ENCODE data around the gene SLC7A4.
"Not testable (repeated sequence)": the region's sequence is repeated elsewhere in the genome, so short reads cannot be mapped to it uniquely, and the experiment has no call there.

Gene SLC7A4

GRCh38 chr22:21018314-21018713 lies 14.0 kb downstream of the SLC7A4 start:
- no peak for DNase-seq

- DNase-seq, result no peak
Measured at GRCh38 chr22:21016644-21017420, 15.5 kb downstream of the SLC7A4 start.

GRCh38 chr22:21015466-21016006 lies 16.8 kb downstream of the SLC7A4 start:
- DNase-seq, result no peak

DNA sequence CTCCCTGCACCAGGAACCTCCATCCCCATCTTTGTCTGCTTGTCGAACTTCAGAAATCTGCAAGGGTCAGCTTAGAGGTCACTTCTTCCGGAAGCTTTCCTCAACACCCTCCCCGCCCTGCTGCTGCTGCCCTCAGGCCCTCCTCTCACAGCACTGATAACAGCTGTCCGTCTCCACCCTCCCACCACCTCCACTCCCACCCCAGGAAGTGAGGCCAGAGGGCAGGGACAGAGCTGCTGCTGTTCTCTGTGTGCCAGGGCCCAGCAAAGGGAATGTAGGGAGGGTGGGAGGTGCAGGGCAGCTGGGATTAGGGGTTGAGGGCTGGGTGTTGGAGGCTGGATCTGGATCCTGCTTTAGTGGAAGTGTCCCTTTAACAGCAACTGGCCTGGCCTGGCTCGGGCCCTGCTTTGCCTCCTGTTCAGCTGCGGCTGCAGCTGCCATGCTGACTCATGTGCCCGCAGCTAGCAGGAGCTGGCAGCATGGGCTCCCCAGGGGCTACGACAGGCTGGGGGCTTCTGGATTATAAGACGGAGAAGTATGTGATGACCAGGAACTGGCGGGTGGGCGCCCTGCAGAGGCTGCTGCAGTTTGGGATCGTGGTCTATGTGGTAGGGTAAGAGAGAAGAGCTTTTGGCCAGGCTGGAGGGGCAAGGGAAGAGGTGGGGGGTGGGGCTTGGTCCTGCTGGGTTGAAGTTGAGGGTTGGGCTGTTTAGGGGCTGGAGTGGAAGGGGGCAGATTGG lies 17.5 kb downstream of the SLC7A4 start, which contains the start of gene P2RX6:
TSS of gene P2RX6 (plus strand) at position 440 of the 740 bp plus-strand sequence. CDS start at position 450, 10 bp downstream.
- no peak for DNase-seq

DNA sequence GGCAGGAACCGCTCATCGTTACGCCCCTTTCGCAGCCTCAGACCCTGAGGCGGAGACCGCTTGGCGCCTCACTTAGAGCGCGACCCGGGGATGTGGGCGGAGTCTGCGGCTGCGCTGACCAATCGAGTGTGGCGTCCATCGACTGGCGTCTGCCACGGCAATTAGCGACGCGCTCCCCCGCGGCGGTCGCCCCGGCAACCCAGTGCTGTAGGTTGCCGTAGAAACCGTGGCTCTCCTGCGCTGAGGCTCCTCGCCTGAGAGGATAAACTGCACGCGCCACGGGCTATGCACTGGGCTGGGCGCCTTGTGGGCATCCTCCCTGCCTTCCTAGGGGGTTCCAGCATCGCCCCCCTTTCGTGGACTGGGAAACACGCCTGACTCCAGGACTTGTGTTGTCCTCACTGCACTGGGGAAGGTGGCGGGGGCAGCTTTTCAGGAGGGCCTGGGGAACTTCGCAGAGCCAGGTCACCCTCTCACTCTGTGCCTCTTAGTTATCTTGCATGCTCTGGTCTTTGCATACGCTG lies 18.1 kb downstream of the SLC7A4 start:
- DNase-seq, result peak; percentile 87

DNA sequence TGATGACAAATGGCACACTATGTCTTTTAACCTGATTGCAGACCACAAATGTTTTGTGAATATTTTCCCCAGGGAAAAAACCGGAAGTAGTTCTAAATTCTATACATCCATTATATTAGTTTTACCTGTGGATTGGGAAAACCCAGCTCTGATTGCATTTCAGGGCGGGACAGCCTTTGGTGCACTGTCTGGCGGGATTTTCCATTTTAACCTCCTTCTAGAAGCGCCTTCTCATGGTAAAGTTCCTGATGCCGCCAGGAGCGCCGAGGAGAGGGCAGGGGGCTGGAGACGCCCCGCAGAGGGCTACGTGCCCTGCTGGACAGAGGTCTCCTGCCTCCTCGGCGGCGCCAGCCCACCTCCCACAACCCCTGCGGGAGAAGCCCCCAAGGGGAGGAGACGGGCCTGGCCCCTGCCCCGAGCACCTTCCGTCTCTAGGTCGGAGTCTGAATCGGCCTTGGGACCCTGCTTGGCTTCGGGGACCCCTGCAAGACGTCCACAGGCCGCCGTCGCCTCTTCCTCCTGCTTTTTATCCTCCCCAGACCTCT lies 18.6 kb downstream of the SLC7A4 start:
- no peak for DNase-seq

DNA sequence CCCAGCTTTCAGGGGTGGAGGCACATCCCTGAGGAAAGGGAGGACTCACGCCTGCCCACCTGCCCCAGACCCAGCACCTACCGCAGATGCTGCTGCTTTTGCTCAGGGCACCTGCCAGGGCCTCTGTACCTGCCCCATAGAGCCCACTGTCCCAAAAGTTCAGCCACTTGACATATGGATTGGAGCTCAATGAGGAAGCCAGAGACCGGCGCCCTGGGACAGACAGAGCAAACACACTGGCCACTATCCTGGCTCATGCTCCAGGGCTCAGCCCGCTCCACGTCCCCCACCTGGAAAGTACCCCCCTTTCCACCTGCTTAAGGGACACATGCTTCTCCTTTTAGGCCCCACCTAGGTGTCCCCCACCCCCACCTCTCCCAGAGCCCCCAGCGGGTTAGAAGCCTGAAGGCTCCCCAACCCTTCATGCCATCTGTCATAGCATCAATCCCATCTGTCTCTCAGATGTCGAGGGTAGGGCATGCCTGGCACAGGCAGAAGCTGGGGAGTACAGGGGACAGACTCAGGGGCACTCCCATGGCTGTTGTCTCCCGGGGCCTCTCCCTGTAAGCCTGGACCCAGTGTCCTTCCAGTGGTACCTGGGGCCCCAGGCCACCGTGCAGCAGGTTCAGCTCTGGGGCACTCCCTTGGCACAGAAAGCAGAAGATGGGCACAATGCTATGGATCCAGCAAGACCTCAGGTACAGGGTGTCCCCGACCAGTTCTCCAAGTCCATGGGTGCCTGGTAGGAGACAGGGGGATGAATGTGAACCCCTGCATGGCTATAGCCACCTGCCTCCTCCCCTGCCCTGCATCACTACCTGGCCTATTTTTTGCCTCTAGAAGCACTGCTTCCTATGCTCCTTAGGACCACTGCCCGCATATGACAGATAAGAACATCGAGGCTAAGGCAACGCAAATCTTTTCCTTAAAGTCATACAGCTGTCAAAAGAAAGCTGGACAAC lies 19.6 kb downstream of the SLC7A4 start:
- DNase-seq, result no peak

- no peak for DNase-seq
Measured at GRCh38 chr22:21010426-21011113, 21.8 kb downstream of the SLC7A4 start.

- no peak for DNase-seq
Measured at GRCh38 chr22:21009638-21010425, 22.5 kb downstream of the SLC7A4 start.

DNA sequence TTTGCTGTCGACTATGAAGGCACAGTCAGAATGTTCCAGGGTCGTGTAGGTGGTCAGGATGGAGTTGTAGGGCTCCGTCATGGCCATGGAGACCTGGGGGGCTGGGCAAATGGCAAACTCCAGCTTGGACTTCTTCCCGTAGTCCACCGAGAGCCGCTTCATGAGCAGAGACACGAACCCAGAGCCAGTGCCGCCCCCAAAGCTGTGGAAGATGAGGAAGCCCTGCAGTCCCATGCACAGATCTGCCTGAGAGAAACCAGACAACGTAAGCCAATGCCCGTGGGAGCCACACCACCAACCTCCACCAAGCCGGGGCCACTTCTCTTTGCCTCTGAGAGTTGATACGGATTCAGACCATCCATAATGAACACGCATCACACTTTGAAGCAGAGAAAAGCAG lies 23.2 kb downstream of the SLC7A4 start:
- not testable (repeated sequence) for DNase-seq

GRCh38 chr22:21003782-21004181 lies 28.6 kb downstream of the SLC7A4 start:
- DNase-seq, result no peak

GRCh38 chr22:21001601-21002325 lies 30.6 kb downstream of the SLC7A4 start, which contains the start of gene THAP7:
THAP7 (minus strand) TSS chr22:21002118; CDS start chr22:21001911, 207 bp downstream.
- peak; percentile 95 for DNase-seq

DNA sequence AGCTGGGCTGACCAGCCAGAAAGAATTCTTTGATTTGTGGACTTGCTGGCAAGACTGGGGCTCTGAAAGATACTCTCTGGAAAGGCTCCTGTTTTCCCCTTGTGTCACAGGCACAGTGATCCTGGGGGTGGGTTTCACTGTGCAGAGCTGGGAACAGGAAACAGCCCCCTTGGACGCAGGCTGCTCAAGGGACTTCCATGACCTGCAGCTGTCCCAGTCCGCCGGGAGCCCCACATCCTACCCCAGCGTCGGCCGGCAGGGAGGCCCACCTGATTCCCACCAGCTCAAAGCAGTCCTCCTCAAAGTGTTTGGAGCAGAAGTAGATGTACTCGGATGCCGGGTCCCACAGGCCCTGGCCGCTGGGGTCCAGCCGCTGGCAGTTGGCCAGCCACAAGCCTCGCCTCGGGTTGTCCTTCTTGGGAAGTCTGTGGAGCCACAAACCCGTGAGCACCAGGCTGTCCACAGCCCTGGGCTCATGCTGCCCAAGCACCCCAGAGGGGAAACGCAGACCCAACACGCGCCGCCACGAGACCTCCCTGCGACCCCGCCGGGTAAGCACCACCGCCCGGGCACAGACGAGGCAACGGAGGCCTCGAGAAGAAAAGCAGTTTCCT lies 31.3 kb downstream of the SLC7A4 start:
- DNase-seq, result no peak

GRCh38 chr22:21000207-21000986 lies 32.0 kb downstream of the SLC7A4 start:
- DNase-seq, result no peak

GRCh38 chr22:20999350-21000206 lies 32.8 kb downstream of the SLC7A4 start:
- DNase-seq, result no peak

- no peak for DNase-seq
Measured at GRCh38 chr22:20998411-20999336, 33.7 kb downstream of the SLC7A4 start.

Data from activated gamma-delta T cell (primary cell).